ENCODE data around the gene PRICKLE3. TPM values are rescaled to one million over a fixed set of nuclear protein-coding genes. Genes with fewer than 3 reads are reported as not detected.

PRICKLE3 gene
- total and polyA plus RNA-seq, 12 donors: 6.6 to 14.8 (median 9.4) TPM

- H3K4me3 ChIP-seq: no peak overlapping the region
- 89 to 91% methylated on average over 6 of the region's 6 CpGs for WGBS, 2 donors
- no peaks in the 10 kb centered on the region for H3K9me3 ChIP-seq
- ATAC-seq (no peak), DNase-seq (no peak)
- intact Hi-C loops (cut with DNase I): no loop called here
- no peaks in the 10 kb centered on the region for H3K36me3 ChIP-seq
- TF ChIP-seq CTCF (IDR thresholded peaks at IDR 0.05): no peak
- H3K4me1 ChIP-seq: peaks cover 0 to 11% (median 3%) of the 10 kb centered on the region in 9 donors
- peaks cover 0 to 21% (median 0%) of the 10 kb centered on the region in 7 donors for H3K27me3 ChIP-seq
- no peak overlapping the region for H3K27ac ChIP-seq
Observed at GRCh38 chrX:49204017-49204416, 17.8 kb upstream of the PRICKLE3 start.

- WGBS, 2 donors: 46 to 61% methylated on average over 3 of the region's 3 CpGs
- Histone ChIP-seq H3K9me3 (no peaks in the 10 kb centered on the region), H3K27ac (no peak overlapping the region), H3K4me1 (peaks cover 0 to 11% (median 3%) of the 10 kb centered on the region in 9 donors), H3K4me3 (no peak overlapping the region), H3K27me3 (peaks cover 0 to 16% (median 0%) of the 10 kb centered on the region in 7 donors), H3K36me3 (no peaks in the 10 kb centered on the region)
- TF ChIP-seq CTCF (IDR thresholded peaks at IDR 0.05): no peak
- ATAC-seq (no peak), DNase-seq (no peak)
- intact Hi-C loops (cut with DNase I): no loop called here
Observed at GRCh38 chrX:49203536-49203935, 17.4 kb upstream of the PRICKLE3 start.

- Histone ChIP-seq H3K4me1 (peaks cover 0 to 11% (median 3%) of the 10 kb centered on the region in 9 donors), H3K36me3 (no peaks in the 10 kb centered on the region), H3K27me3 (peaks cover 0 to 14% (median 0%) of the 10 kb centered on the region in 7 donors), H3K27ac (no peak overlapping the region), H3K9me3 (no peaks in the 10 kb centered on the region), H3K4me3 (no peak overlapping the region)
- intact Hi-C loops (cut with DNase I): no loop called here
- ATAC-seq: no peak
- DNase-seq: no peak
- 90 to 100% methylated on average over 2 of the region's 2 CpGs for WGBS, 2 donors
- TF ChIP-seq CTCF (IDR thresholded peaks at IDR 0.05): no peak
Observed at GRCh38 chrX:49202022-49202421, 15.8 kb upstream of the PRICKLE3 start.

GRCh38 chrX:49199906-49200771, 14.0 kb upstream of the PRICKLE3 start, which contains the start of gene SYP:
TSS of gene SYP (minus strand) at chrX:49200193. CDS start at chrX:49200186, 7 bp downstream.
- peak within 1 kb of the TSS in 9 of 10 donors; percentile 50 to 82 (median 69) for H3K27ac ChIP-seq
- H3K36me3 ChIP-seq: no peaks in the 10 kb centered on the region
- no peak for TF ChIP-seq CTCF (IDR thresholded peaks at IDR 0.05)
- peak; percentile 95 to 97 (median 96) for ATAC-seq
- intact Hi-C loops (cut with DNase I): loop anchor here in 3 of 10 donors (10.0 kb wide), 2 partner anchors 65 to 75 kb away; partner anchors contain the start of genes FOXP3 (in 1 of the 3) and PPP1R3F (in 1 of the 3)
- peaks cover 0 to 4% (median 0%) of the 10 kb centered on the region in 7 donors for H3K27me3 ChIP-seq
- peaks cover 0 to 11% (median 3%) of the 10 kb centered on the region in 9 donors for H3K4me1 ChIP-seq
- WGBS, 2 donors: 0 to 1% methylated on average over 44 to 57 of the region's 61 CpGs
- H3K4me3 ChIP-seq: peak within 1 kb of the TSS in 9 of 10 donors; percentile 15 to 53 (median 45)
- DNase-seq: peak; percentile 88
- H3K9me3 ChIP-seq: no peaks in the 10 kb centered on the region
